ENCODE data around the gene MYBPC3. TPM values are rescaled to one million over a fixed set of nuclear protein-coding genes. Genes with fewer than 3 reads are reported as not detected.
"Not testable (repeated sequence)": the region's sequence is repeated elsewhere in the genome, so short reads cannot be mapped to it uniquely, and the experiment has no call there.

Gene MYBPC3
- total and polyA plus RNA-seq, 2 donors from 2014 or later: 0.19 to 0.52 TPM

DNA sequence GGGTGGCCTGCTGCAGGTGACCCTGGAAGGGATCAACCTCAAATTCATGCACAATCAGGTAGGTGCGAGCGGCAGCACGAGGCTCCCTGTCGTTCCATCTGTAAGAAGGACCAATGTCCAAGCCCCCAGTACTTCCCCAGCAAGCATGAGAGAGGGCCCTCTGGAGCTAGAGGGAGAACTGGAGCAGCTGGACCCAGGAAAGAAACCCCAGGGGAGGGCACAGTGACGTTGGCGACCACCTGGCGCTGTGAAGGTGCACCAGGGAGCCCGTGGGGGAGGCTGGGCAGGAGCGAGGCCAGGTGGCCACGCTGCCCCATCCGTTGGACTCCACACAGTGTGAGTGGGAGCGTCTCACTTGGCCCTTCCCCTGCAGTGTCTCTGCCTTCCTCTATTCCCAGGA, 28.0 kb downstream of the MYBPC3 start:
- Histone ChIP-seq H3K9ac (ENCODE audit: low read length in 3 of 3) (no peak overlapping the region), H3K27me3 (ENCODE audit: control insufficient read depth, insufficient read depth, low read length) (no peaks in the 10 kb centered on the region), H3K27ac (ENCODE audit: low read depth in 2 of 2, low read length in 2 of 2) (no peak overlapping the region), H3K36me3 (ENCODE audit: control insufficient read depth in 2 of 3, insufficient read depth in 3 of 3, low read length in 3 of 3) (peaks cover 2 to 58% (median 26%) of the 10 kb centered on the region in 3 donors), H3K4me1 (ENCODE audit: control insufficient read depth in 2 of 3, insufficient read depth in 2 of 3, low read depth in 1 of 3, low read length in 3 of 3) (no peaks in the 10 kb centered on the region), H3K9me3 (ENCODE audit: control insufficient read depth in 2 of 3, insufficient read depth in 1 of 3, low read length in 3 of 3) (no peaks in the 10 kb centered on the region), H3K4me3 (ENCODE audit: low read length in 3 of 3) (no peak overlapping the region)
- TF ChIP-seq, protein P1, sequence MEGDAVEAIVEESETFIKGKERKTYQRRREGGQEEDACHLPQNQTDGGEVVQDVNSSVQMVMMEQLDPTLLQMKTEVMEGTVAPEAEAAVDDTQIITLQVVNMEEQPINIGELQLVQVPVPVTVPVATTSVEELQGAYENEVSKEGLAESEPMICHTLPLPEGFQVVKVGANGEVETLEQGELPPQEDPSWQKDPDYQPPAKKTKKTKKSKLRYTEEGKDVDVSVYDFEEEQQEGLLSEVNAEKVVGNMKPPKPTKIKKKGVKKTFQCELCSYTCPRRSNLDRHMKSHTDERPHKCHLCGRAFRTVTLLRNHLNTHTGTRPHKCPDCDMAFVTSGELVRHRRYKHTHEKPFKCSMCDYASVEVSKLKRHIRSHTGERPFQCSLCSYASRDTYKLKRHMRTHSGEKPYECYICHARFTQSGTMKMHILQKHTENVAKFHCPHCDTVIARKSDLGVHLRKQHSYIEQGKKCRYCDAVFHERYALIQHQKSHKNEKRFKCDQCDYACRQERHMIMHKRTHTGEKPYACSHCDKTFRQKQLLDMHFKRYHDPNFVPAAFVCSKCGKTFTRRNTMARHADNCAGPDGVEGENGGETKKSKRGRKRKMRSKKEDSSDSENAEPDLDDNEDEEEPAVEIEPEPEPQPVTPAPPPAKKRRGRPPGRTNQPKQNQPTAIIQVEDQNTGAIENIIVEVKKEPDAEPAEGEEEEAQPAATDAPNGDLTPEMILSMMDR (IDR thresholded peaks at IDR 0.05; ENCODE audit: borderline replicate concordance, extremely low read depth, insufficient read depth): no peak
- DNase-seq: no peak
- no peak for FAIRE-seq
- intact Hi-C loops (cut with DNase I): no loop called here

- no peak overlapping the region for H3K9ac ChIP-seq (ENCODE audit: low read length in 3 of 3)
- H3K9me3 ChIP-seq (ENCODE audit: control insufficient read depth in 2 of 3, insufficient read depth in 1 of 3, low read length in 3 of 3): no peaks in the 10 kb centered on the region
- no peak for FAIRE-seq
- no peaks in the 10 kb centered on the region for H3K27me3 ChIP-seq (ENCODE audit: control insufficient read depth, insufficient read depth, low read length)
- no peak overlapping the region for H3K27ac ChIP-seq (ENCODE audit: low read depth in 2 of 2, low read length in 2 of 2)
- H3K36me3 ChIP-seq (ENCODE audit: control insufficient read depth in 2 of 3, insufficient read depth in 3 of 3, low read length in 3 of 3): peaks cover 9 to 26% (median 17%) of the 10 kb centered on the region in 3 donors
- no peak for DNase-seq
- intact Hi-C loops (cut with DNase I): no loop called here
- H3K4me1 ChIP-seq (ENCODE audit: control insufficient read depth in 2 of 3, insufficient read depth in 2 of 3, low read depth in 1 of 3, low read length in 3 of 3): no peaks in the 10 kb centered on the region
- TF ChIP-seq, protein P1 (IDR thresholded peaks at IDR 0.05; ENCODE audit: borderline replicate concordance, extremely low read depth, insufficient read depth): no peak
- H3K4me3 ChIP-seq (ENCODE audit: low read length in 3 of 3): no peak overlapping the region
These were observed 34.3 kb downstream of the MYBPC3 start for GRCh38 chr11:47318166-47318565.

GRCh38 chr11:47317064-47317828, 35.3 kb downstream of the MYBPC3 start:
- FAIRE-seq: no peak
- DNase-seq: no peak

GRCh38 chr11:47316501-47316900, 36.0 kb downstream of the MYBPC3 start:
- H3K27me3 ChIP-seq (ENCODE audit: control insufficient read depth, insufficient read depth, low read length); H3K9me3 ChIP-seq (ENCODE audit: control insufficient read depth in 2 of 3, insufficient read depth in 1 of 3, low read length in 3 of 3); FAIRE-seq; H3K4me3 ChIP-seq (ENCODE audit: low read length in 3 of 3); H3K27ac ChIP-seq (ENCODE audit: low read depth in 2 of 2, low read length in 2 of 2); H3K4me1 ChIP-seq (ENCODE audit: control insufficient read depth in 2 of 3, insufficient read depth in 2 of 3, low read depth in 1 of 3, low read length in 3 of 3); DNase-seq; intact Hi-C loops (cut with DNase I); H3K9ac ChIP-seq (ENCODE audit: low read length in 3 of 3): not testable (repeated sequence)
- H3K36me3 ChIP-seq (ENCODE audit: control insufficient read depth in 2 of 3, insufficient read depth in 3 of 3, low read length in 3 of 3): peaks cover 11 to 32% (median 18%) of the 10 kb centered on the region in 3 donors

More at GRCh38 chr11:47317064-47317828, 35.3 kb downstream of the MYBPC3 start:
- intact Hi-C loops (cut with DNase I): no loop called here
- H3K9me3 ChIP-seq (ENCODE audit: control insufficient read depth in 2 of 3, insufficient read depth in 1 of 3, low read length in 3 of 3): no peaks in the 10 kb centered on the region
- H3K4me1 ChIP-seq (ENCODE audit: control insufficient read depth in 2 of 3, insufficient read depth in 2 of 3, low read depth in 1 of 3, low read length in 3 of 3): no peaks in the 10 kb centered on the region
- H3K27ac ChIP-seq (ENCODE audit: low read depth in 2 of 2, low read length in 2 of 2): no peak overlapping the region
- TF ChIP-seq, protein P1 (IDR thresholded peaks at IDR 0.05; ENCODE audit: borderline replicate concordance, extremely low read depth, insufficient read depth): no peak
- no peak overlapping the region for H3K4me3 ChIP-seq (ENCODE audit: low read length in 3 of 3)
- H3K9ac ChIP-seq (ENCODE audit: low read length in 3 of 3): no peak overlapping the region
- H3K36me3 ChIP-seq (ENCODE audit: control insufficient read depth in 2 of 3, insufficient read depth in 3 of 3, low read length in 3 of 3): peaks cover 12 to 32% (median 17%) of the 10 kb centered on the region in 3 donors
- no peaks in the 10 kb centered on the region for H3K27me3 ChIP-seq (ENCODE audit: control insufficient read depth, insufficient read depth, low read length)
